Occipital lobe (tissue), 2 donors: ENCODE results near the gene SELENON. TPM values are rescaled to one million over a fixed set of nuclear protein-coding genes. Genes with fewer than 3 reads are reported as not detected.

Source experiments
- DNase-seq: peaks from one replicate; lab custom pipeline; 2025; lab: John Stamatoyannopoulos, UW
- total RNA-seq: library from RNA; depleted of rRNA; stranded (reverse); fragments of >200 nt; gene quantifications from one replicate; pipeline ENCODE4 v1.2.3, GENCODE V29; 2014

Gene SELENON, protein sequence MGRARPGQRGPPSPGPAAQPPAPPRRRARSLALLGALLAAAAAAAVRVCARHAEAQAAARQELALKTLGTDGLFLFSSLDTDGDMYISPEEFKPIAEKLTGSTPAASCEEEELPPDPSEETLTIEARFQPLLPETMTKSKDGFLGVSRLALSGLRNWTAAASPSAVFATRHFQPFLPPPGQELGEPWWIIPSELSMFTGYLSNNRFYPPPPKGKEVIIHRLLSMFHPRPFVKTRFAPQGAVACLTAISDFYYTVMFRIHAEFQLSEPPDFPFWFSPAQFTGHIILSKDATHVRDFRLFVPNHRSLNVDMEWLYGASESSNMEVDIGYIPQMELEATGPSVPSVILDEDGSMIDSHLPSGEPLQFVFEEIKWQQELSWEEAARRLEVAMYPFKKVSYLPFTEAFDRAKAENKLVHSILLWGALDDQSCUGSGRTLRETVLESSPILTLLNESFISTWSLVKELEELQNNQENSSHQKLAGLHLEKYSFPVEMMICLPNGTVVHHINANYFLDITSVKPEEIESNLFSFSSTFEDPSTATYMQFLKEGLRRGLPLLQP
- 10.3 TPM for total RNA-seq

DNA sequence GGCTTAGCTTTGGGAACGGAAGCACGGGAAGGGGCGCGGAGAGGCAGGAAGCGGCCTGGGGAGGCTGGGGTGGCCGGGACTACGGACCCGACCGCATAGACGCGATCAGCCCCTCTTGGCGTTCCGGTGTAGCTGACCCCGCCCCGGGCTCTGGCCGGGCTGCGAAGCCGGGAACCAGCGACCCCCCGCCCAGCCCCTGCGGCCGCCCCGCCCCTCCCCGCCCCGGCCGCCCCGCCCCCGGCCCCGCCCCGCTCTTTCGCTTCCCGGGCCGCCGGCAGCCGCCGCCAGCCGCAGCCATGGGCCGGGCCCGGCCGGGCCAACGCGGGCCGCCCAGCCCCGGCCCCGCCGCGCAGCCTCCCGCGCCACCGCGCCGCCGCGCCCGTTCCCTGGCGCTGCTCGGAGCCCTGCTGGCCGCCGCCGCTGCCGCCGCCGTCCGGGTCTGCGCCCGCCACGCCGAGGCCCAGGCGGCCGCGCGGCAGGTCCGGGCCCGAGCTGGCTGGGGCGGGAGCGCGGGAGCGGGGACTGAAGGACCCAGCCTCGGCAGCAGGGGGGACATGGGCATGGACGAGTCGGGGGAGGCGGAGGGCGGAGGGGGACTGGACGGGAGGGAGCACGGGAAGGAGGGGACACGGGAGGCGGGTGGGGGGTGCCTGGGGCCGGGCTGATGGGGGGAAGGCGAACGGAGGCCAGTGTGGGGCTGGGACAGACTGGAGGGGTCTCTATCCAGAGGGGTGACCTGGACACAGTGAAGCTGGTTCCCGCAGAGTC, at the start of gene SELENON:
SELENON (plus strand) TSS at position 259 of the 768 bp plus-strand sequence; CDS start at position 297, 38 bp downstream.
- DNase-seq = no peak

DNA sequence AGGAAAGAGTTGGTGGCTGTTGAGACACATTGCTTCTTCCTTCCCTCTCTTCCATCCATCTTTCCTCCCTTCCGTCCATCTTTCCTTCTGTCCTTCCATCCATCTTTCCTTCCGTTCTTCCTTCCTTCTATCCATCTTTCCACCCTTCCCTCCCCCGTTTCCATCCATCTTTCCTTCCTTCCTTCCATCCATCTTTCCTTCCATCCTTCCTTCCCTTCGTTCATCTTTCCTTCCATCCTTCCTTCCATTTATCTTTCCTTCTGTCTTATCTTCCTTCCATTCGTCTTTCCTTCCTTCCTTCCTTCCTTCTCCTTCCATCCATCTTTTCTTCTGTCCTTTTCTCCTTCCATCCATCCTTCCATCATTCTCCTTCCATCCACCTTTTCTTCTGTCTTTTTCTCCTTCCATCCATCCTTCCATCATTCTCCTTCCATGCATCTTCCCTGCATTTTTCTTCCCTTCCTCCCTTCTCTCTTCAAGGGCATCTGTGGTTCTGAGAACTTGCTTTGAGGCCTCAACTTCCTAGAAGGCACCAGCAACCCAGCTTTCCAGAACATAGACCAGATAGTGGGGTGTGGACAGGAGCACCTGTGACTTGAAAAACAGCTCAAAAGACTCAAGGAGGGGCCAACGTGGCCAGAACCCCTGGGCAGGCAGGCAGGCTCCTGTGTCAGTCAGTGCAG, 48.9 kb upstream of the SELENON start:
- no peak for DNase-seq

DNA sequence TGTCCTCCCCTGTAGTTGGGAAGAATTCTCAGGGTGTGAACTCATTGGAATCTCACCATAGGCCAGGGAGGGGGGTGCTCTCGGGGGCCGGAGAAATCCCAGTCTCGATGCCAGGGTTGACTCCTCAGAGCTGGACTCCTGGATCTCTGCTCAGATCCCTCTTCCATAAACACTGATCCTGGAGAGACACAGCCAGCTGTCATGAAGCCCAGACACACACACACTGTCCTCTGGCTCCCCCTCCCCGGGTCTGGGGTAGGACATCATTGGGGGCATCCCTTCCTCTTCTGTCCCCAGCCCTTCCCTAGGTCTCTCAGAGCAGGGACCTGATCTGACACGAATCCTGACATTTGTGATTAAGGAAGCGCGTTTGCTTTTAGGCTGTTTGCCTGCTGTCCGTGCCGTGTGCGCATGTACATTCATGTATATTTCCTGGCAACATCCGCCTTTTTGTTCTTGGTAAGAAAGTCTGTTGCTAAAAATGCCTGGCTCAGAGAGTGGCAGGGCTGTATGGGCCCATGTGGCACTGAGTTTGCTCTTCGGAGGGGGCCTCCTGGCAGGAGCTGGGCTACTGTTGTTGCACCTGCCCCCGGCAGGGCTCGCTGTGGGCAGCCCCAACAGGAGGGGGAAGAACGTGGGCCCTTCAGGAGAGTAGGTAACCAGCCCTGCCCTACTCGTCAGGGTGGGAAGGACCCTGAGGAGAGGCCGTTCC, 45.4 kb upstream of the SELENON start:
- DNase-seq = no peak

DNA sequence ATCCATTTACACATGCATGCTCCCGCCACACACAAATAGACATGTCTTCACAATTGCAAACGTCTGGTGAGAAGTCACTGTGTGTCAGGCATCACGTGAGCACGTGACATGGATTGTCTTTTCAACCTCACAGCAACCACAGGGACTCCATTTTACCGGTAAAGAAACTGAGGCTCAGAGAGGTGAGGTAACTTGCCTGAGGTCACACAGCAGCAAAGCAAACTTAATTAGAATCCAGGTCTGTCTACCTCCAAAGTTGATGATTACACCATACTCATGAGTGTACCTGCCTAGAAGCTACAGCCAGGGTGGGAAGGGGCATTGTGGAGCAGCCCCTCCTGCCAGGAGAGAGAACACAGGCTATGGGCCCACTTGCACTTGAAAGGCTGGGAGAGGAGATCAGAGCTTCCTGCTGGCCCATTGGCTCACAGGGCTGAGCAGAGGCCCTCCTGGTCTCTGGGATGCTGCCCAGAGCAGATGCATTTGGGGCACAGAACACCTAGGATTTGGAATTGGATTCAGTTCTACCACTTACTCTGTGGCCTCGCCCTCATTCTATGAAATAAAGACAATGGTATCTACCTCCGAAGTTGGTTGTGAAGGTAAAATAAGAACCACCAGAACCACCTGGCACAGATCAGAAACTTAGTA, 44.4 kb upstream of the SELENON start:
- DNase-seq = no peak

DNA sequence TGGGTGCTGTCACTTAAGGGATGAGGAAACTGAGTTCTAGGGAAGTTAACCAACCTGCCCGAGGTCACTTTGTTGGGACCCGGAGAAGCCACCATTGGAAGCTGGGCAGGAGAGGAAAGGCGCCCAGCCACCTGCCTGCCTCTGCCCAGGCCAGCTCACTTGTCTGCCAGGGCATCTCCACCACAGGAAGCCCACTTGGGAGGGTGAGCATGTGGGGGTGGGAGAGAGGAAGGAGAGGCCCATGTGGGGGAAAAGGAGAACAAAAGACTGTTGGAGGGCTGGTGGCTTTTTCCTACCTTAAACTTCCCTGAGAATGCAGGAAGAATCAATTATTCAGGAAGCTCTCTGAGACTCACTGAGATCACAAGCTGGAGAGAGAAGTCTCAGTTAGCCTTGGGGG, 43.8 kb upstream of the SELENON start:
- no peak for DNase-seq

DNA sequence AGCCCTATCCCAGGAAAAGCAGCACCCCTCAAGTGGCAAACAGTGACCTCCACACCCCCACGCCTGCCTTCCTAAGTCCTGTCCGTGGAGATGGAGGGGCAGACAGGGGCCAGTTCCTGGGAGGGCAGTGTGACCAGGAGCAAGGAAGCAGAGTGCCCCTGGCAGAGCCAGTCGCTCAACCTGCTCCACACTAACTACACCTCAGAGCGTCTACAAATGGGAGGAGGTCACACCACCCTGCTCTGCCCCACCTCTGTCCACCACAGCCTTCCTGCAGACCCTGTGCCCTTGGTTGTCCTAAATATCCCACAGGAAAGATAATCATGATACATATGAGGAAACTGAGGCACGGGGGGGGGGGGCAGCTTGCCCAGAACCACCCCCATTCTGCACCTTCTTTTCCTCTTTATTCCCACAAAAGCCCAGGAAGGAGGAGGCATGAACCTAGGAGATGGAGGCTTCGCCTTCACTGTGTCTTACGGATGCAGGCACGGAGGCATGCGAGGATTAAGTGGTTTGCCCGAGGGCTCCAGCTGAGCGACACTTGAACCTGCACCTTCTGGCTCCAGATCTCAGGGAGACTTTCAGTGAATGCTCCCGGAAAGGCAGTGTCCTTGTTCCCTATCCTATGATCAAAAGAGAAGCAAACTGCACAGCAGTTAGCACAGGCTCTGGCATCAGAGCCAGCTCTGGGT, 42.7 kb upstream of the SELENON start:
- no peak for DNase-seq

DNA sequence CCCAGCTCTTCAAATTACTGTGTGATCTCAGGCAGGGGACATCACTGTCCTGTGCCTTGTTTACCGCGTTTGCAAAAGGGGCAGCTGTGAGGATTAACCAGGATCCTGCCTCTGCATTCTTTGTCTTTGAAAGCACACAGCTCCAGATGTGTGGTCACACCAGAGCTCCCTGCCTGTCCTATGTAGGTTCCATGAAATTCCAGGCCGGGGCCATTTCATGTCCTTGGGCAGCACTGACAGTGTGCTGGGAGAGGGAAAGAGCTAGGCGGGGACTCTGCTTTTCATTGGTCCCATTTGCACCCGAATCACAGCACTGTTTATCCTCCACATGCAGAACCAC, 42.2 kb upstream of the SELENON start:
- no peak for DNase-seq

DNA sequence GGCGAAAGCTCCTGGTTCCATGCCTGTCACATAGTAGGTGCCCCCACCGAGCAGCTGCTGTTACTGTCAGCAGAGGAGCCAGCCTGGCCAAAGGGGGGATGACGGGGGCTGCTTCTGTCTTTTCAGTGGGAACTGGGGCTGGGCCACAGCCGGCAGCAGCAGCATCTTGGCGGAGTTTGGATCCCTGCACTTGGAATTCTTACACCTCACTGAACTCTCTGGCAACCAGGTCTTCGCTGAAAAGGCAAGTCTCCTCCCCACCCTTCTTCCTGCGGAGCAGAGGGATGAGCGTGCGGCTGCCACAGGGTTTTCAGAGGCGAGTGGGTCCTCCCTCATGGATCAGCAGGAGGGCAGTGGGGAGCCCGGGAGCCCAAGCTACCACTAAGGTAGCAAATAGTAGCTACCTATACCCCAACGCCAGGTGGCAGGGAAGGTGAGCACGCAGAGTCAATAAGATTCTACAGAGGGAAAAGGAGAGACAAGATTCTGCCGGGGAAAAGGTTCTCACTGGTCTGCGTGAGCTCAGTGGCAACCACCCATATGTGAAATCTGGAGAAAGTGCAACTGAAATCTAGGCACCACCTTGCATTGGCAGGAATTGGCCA, 41.4 kb upstream of the SELENON start:
- no peak for DNase-seq

DNA sequence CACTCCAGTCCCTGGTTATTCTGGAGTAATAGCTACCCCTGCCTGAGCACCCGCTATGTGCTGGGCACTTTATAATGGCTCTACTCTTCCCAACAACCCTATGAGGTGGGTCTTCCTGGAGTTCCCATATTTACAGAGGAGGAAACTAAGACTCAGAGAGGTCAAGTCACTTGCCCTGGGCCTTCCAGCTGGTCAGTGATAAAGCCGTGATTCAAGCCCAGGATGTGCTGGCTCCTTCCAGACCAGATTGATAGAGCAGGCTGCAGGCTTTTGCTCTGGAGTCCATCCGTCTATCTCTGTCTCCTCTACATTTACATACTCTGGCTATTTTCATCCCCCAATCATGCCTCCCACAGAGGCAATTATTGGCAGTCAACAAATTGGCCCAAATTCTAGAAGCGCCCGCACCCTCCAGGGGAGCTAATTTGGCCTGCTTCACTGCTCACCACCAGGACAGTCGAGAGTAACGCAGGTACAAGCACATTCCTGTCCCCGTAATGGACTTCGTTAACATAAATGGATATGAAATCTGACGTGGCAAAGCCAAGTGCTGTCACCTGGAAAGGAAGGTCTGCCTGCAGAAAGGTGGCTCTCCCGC, 39.8 kb upstream of the SELENON start:
- no peak for DNase-seq

DNA sequence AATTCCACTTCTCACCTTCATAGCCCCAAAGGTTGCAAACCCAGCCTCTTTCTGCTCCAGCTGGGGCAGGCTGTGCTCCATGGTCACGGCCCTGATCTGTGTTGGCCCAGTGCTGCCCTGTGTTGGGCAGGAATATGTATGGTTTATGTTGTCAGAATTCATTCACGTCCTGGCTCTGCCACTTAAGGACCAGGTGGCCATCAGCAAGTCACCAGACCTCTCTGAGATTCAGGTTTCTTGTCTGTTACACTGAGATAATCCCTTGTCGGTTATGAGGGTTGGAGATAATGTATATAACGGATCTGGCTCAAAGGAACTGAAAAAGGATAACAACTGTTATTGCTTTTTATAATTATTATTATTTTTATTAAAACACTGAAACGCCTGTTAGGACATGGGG, 39.1 kb upstream of the SELENON start:
- DNase-seq = no peak

DNA sequence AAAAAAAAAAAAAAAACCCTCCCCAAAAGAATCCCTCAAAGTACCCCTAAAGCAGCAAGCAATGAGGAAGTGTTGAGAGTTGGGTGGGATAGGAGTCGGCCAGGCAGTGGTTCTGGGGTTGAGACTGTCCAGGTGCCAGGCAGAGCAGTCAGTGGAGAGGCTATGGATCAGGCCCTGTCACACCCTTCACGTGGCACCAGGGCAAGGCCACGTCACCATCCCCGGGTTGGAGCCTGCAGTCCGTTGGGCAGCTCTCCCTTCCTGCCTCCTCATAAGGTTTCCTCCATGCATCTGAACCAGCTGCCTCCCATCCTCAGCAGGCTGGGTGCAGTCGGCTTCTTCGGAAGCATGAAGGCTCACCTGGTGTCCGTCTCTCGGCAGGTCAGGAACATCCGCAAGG, 36.5 kb upstream of the SELENON start:
- no peak for DNase-seq

DNA sequence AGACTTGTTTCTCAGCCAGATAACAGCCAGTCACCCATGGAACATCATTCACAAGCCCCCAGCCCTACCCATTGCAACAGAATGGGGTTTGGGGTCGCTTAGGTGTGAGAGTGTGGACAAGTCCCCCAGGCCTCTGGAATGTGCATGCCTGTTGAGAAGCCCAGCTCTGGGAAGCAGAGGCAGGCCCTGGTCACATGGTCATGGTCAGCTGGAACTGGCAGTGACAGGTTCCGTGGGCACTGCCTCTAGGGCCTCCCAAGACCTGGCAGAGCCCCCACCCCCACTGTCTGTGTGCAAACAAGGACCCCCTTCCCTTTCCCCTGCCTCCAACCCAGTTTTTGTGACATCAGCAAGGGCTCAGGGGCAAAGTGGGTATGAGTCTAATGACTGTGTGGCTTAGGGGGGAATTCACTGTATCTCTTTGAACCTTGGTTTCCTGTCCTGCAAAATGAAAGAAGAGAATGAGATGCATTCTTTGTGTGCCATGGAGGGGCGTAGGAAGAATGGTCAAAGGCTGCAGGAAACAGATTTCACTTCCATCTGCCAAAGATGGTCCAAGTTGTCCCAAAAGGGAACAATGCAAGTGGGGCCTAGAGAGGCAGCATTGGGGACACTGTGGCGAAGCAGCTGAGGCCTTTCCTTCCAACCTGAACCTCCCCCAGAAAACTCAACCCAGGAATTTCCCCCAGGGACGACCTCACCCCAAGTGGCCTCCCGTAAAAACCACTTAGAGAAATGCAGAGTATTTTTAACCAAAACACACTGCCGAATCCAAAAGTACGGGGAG, 34.7 kb upstream of the SELENON start:
- no peak for DNase-seq

DNA sequence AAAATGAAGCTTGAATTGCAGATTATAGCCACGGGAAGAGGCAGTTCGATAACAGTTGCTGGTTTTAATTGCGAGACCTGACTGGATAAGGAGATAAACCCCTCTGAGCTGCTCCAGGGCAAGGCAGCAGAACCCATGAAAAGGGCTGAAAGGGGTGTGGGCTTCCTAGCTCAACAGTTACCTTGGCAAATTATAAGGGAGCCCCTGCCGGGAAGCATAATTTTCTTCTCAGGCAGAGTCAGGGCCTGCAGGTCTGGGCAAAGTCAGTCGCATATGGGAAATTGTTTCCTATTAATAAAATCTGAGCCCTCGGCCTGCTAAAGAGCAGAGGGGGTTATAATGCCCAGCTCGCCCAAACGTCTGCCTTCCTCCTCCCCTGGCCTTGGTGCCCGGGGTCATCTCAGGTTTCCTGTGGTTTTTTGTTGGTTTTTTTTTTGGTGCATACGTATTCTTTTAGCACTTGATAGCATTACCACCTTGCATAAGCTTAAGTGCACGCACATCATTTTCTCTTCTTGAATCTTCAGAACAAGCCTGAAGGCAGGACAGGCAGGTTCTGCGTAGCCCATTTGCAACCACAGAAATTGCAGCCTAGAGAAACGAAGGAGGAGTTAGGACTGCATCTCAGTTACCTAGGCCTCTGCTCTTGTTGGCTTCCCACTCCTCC, 33.9 kb upstream of the SELENON start:
- no peak for DNase-seq

DNA sequence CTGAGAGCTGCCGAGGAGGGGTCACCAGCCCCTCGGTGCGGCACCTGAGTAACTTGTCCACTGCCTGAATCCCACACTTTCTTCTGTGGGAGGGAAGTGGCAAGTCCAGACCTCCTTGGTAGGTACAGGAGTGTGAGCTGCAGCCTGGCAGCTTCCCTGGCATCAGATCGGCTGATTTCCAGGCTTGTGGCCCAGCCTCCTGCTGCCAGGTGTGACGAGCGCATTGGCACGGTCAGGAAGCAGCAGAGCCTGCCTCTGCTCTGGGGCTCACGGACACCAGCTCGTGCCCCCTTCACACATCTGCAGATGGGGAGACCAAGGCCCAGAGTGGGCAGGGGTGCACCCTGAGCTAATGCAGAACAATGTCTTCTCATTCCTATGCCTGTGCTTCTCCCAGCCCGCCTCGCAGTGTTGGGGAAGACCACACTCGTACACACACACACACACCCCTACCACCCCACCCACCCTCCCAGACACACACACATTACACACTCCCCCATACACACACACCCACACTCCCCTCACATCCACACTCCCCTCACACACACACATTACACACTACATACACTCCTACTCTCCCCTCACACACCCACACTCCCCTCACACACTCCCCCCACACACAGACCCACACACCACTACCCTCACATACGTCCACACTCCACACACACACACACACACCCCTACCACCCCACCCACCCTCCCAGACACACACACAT, 33.1 kb upstream of the SELENON start:
- peak; percentile 37 for DNase-seq

DNA sequence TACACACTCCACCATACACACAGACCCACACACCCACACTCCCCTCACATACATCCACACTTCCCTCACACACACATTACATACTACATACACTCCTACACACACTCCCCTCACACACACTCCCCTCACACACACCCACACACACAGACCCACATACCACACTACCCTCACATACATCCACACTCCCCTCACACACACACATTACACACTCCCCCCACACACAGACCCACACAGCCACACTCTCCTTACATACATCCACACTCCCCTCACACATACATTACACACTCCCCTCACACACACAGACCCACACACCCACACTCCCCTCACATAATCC, 32.6 kb upstream of the SELENON start:
- no peak for DNase-seq

DNA sequence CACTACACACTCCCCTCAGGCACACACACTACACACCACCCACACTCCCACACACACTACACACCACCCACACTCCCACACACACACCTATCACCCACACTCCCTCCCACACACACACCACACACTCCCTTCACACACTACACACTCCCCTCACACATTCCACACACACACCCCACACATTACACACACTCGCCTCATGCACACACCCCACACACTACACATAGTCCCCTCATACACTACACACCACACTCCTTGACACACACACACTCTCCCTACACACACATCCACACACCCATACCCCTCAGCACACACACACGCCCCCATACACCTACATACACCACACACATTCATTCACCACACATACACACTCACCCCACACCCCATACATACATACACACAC, 31.0 kb upstream of the SELENON start:
- no peak for DNase-seq

DNA sequence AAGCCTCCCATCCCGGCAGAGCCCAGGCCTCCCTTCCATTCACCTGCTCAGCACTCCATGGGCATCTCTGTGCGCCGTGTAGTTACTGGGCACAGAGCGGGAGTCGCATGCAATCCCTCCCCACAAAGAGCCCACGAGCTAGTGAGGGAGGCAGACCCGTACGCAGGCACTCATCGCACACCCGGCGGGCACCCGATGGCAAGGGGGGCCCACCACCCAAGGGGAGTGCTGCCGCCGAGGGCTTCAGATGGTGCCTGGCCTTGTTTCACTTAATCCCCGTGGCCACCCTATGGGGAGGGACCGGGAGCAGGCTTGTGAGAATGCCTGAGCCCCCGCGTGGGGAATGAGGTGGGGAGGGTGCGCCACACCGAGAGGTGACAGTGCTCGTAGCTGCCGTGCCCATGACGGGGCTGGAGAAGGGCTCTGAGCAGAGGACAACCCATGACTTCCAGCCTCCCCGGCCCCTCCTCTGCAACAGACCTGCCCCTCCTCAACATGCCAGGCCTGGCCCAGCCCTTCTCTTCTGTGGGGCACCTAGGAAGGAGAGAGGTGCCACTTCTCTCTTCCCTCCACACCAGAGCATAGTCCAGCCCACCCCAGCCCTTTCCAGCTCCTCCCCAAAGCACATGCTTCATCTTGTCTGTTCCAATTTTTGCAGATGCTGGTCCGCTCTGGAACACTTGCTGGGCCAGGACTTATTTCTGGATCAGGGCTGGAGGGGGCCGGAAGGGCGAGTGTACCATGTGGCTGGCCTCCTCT, 30.2 kb upstream of the SELENON start:
- DNase-seq = no peak
